Endothelial cell of umbilical vein (primary cell): ENCODE results near the gene SAE1. TPM values are rescaled to one million over a fixed set of nuclear protein-coding genes. Genes with fewer than 3 reads are reported as not detected.

ENCODE experiments used
- BruUV-seq: library from RNA; stranded (reverse); fragments of 400-500 nt; replicated peaks from 2 replicates; lab custom pipeline; 2021; lab: Mats Ljungman, UMichigan
- CTCF ChIA-PET: fragments of 300-600, 350-600 bp; sonication (Branson Sonifier 250); formaldehyde crosslinking; loops from one replicate; lab custom pipeline; 2021; ENCODE audit warnings: antibody characterized with exemption, inconsistent platforms; lab: Charles Lee
- POLR2A ChIA-PET: fragments of 300-600, 350-600 bp; sonication (Branson Sonifier 250); formaldehyde crosslinking; loops from one replicate; lab custom pipeline; 2021; ENCODE audit warnings: antibody characterized with exemption, inconsistent platforms; lab: Charles Lee
- DNase-seq: peaks from one replicate; pipeline ENCODE4 v3.0.0-alpha.2; 2011; ENCODE audit warnings: low read depth, low spot score
- FAIRE-seq: peaks from 2 replicates; lab custom pipeline; 2011; peaks lifted over from hg19 to GRCh38; lab: Jason Lieb, UNC
- H2AFZ ChIP-seq: 2 replicates; pipeline ENCODE4 v1.6.0; 2012; ENCODE audit warnings: low read depth, low read length, control low read depth, inconsistent platforms
- H3K27ac ChIP-seq: 2 replicates; pipeline ENCODE4 v1.5.1; 2011; ENCODE audit warnings: low read depth, mild to moderate bottlenecking, control low read depth, low read length, moderate library complexity; ENCODE audit not compliant: insufficient read depth
- H3K27me3 ChIP-seq, 2 experiments: 2 replicates each; pipeline versions ENCODE4 v1.6.0 to v1.6.1; 2011; ENCODE audit warnings: low read length in 2 of 2, mixed read lengths in 1 of 2; ENCODE audit not compliant: control insufficient read depth in 2 of 2, insufficient read depth in 2 of 2
- H3K36me3 ChIP-seq, 2 experiments: 2 replicates in 1 of 2; 3 replicates in 1 of 2; pipeline ENCODE4 v1.5.1; 2011; ENCODE audit warnings: low read length in 2 of 2, mild to moderate bottlenecking in 1 of 2, moderate library complexity in 1 of 2; ENCODE audit not compliant: control insufficient read depth in 2 of 2, insufficient read depth in 2 of 2; ENCODE audit errors: extremely low read depth in 1 of 2
- H3K4me1 ChIP-seq: 3 replicates; pipeline ENCODE4 v1.5.1; 2011; ENCODE audit warnings: mild to moderate bottlenecking, low read length; ENCODE audit not compliant: control insufficient read depth, insufficient read depth; ENCODE audit errors: extremely low read depth
- H3K4me2 ChIP-seq: 2 replicates; pipeline ENCODE4 v1.6.1; 2011; ENCODE audit warnings: low read length, control low read depth, mixed read lengths; ENCODE audit not compliant: insufficient read depth
- H3K4me3 ChIP-seq, 3 experiments: fragments of 200-600 bp in 1 of 3; sonication (generic), shearing (Covaris generic) in 1 of 3; replicated peaks in 1 of 3; 2 replicates each; pipeline ENCODE4 v1.5.1; 2011 to 2016; ENCODE audit warnings: control low read depth in 3 of 3, low read length in 3 of 3, mild to moderate bottlenecking in 2 of 3, inconsistent platforms in 1 of 3, low read depth in 1 of 3, moderate library complexity in 1 of 3; ENCODE audit not compliant: insufficient read depth in 1 of 3
- H3K79me2 ChIP-seq: 2 replicates; pipeline ENCODE4 v1.6.0; 2012; ENCODE audit warnings: low read length, inconsistent platforms; ENCODE audit not compliant: control insufficient read depth, insufficient read depth
- H3K9ac ChIP-seq: replicated peaks from 2 replicates; pipeline ENCODE3; 2011; ENCODE audit warnings: low read length, control low read depth; ENCODE audit not compliant: insufficient read depth; ENCODE audit errors: extremely low read depth
- H3K9me1 ChIP-seq: replicated peaks from 3 replicates; pipeline ENCODE4 v1.6.0; 2011; ENCODE audit warnings: mild to moderate bottlenecking, low read length; ENCODE audit not compliant: control insufficient read depth, insufficient read depth; ENCODE audit errors: extremely low read depth
- H3K9me3 ChIP-seq: replicated peaks from 2 replicates; pipeline ENCODE4 v1.5.1; 2012; ENCODE audit warnings: low read length, inconsistent platforms; ENCODE audit not compliant: control insufficient read depth, insufficient read depth
- H4K20me1 ChIP-seq: replicated peaks from 2 replicates; pipeline ENCODE3; 2011; ENCODE audit warnings: mild to moderate bottlenecking, low read length; ENCODE audit not compliant: control insufficient read depth, insufficient read depth; ENCODE audit errors: extremely low read depth
- EZH2 ChIP-seq: IDR thresholded peaks from 2 replicates; pipeline ENCODE4 v1.6.1; 2012; ENCODE audit warnings: borderline replicate concordance, low read depth, mild to moderate bottlenecking, moderate library complexity, low read length, inconsistent platforms; ENCODE audit not compliant: severe bottlenecking
- FOS ChIP-seq: IDR thresholded peaks from 2 replicates; pipeline ENCODE4 v1.6.1; 2011; ENCODE audit warnings: mild to moderate bottlenecking, low read length, moderate library complexity, borderline replicate concordance; ENCODE audit not compliant: insufficient read depth
- GATA2 ChIP-seq: IDR thresholded peaks from 2 replicates; pipeline ENCODE4 v1.7.0; 2011; ENCODE audit warnings: low read depth, mild to moderate bottlenecking, moderate library complexity, mixed read lengths, low read length; ENCODE audit not compliant: insufficient read length, insufficient read depth
- JUN ChIP-seq: IDR thresholded peaks from 2 replicates; pipeline ENCODE4 v1.6.1; 2011; ENCODE audit warnings: borderline replicate concordance, low read depth; ENCODE audit not compliant: insufficient read length, insufficient read depth
- MYC ChIP-seq: IDR thresholded peaks from one replicate; pipeline ENCODE4 v1.6.1; 2011; ENCODE audit warnings: mild to moderate bottlenecking, low read depth, low read length
- POLR2A ChIP-seq: IDR thresholded peaks from 2 replicates; pipeline ENCODE4 v1.6.1; 2012; ENCODE audit warnings: low read depth, mild to moderate bottlenecking, control low read depth, low read length
- POLR2AphosphoS5 ChIP-seq: IDR thresholded peaks from 2 replicates; pipeline ENCODE4 v1.6.1; 2012; ENCODE audit warnings: low read depth, mild to moderate bottlenecking, control low read depth, low read length, moderate library complexity; ENCODE audit not compliant: insufficient read depth
- dilution Hi-C: fragments of 300-500 bp; cut with MboI; formaldehyde crosslinking; loops from one replicate; pipeline ENCODE4 v1.15.0; 2019; ENCODE audit warnings: low sequenced_read_pairs; ENCODE audit not compliant: extremely low pct_ligation_motif_present
- intact Hi-C: fragments of 100-400 bp; cut with micrococcal nuclease; formaldehyde crosslinking; loops from one replicate; pipeline ENCODE4 v1.10.0; 2022
- polyA plus RNA-seq, 4 experiments: library from polyadenylated mRNA; depleted of rRNA in 3 of 4; stranded (reverse) in 3 of 4; unstranded in 1 of 4; fragments of >200 nt; gene quantifications; 2 replicates each; pipeline versions ENCODE4 v1.2.1 to v1.2.3, GENCODE V29; 2011 to 2012; ENCODE audit warnings: missing spikeins in 1 of 4
- total RNA-seq: library from RNA; stranded (reverse); gene quantifications from 2 replicates; pipeline ENCODE4 v1.2.3, GENCODE V29; 2021
- TF ChIP-seq, protein P1 (sequence below): IDR thresholded peaks from 2 replicates; pipeline ENCODE4 v1.6.1; 2011; ENCODE audit not compliant: insufficient read depth, insufficient read length
- TF ChIP-seq, protein P2 (sequence below), 2 donors: IDR thresholded peaks; 1 replicate in 1 of 2; 2 replicates in 1 of 2; pipeline ENCODE4 v1.5.1; 2011; ENCODE audit warnings: low read length in 2 of 2, mild to moderate bottlenecking in 2 of 2, moderate library complexity in 2 of 2, control low read depth in 1 of 2, inconsistent platforms in 1 of 2, low read depth in 1 of 2; ENCODE audit not compliant: insufficient read depth in 1 of 2; ENCODE audit errors: extremely low read depth in 1 of 2

The SAE1 gene
- total and polyA plus RNA-seq, 2 donors (not counting 3 experiments of a cell fraction or from before 2014, with no cell fraction given), result 165 to 219 TPM

DNA sequence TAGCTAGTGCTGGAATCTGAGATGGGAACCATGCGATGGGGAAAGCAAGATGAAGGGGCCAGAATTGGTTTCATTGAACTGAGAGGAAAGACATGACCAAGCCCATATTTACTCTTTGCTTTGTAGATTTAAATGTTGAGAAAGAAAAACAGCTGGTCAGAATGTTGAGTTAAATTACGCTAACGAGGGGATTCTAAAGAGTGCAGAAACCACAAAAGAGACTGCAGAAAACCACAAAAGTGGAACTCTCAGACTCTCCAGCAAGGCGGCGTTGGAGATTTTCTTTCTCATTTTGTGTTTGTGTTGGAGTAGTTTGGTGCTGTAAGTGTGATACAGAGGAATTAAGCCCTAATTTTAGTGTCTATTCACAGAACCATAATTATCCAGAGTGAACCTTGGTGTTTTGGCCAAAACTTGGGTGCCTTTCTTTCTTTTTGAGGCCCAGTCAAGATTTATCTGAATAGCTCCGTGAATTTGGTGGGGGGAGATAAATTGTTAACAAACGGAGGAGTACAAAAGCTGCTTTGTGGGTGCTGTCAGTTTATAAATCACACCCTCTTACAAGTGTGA, 26.3 kb downstream of the SAE1 start:
- H3K4me3 ChIP-seq, result no peak overlapping the region
- ChIA-PET POLR2A (interaction anchor here (0.6 to 1.4 kb wide), 2 partner anchors 22 to 87 kb away, joined by 3 to 6 read pairs; no protein-coding TSS in a partner anchor), CTCF (interaction anchor here (0.6 to 5.9 kb wide), 12 partner anchors 8 to 144 kb away, joined by 3 to 69 read pairs (median 4); no protein-coding TSS in a partner anchor)
- TF ChIP-seq, protein P1, sequence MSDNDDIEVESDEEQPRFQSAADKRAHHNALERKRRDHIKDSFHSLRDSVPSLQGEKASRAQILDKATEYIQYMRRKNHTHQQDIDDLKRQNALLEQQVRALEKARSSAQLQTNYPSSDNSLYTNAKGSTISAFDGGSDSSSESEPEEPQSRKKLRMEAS, result no peak
- TF ChIP-seq JUN (no peak), GATA2 (no peak), EZH2 (no peak), POLR2A (no peak), POLR2AphosphoS5 (no peak), FOS (no peak), MYC (no peak)
- TF ChIP-seq, protein P2, sequence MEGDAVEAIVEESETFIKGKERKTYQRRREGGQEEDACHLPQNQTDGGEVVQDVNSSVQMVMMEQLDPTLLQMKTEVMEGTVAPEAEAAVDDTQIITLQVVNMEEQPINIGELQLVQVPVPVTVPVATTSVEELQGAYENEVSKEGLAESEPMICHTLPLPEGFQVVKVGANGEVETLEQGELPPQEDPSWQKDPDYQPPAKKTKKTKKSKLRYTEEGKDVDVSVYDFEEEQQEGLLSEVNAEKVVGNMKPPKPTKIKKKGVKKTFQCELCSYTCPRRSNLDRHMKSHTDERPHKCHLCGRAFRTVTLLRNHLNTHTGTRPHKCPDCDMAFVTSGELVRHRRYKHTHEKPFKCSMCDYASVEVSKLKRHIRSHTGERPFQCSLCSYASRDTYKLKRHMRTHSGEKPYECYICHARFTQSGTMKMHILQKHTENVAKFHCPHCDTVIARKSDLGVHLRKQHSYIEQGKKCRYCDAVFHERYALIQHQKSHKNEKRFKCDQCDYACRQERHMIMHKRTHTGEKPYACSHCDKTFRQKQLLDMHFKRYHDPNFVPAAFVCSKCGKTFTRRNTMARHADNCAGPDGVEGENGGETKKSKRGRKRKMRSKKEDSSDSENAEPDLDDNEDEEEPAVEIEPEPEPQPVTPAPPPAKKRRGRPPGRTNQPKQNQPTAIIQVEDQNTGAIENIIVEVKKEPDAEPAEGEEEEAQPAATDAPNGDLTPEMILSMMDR (IDR thresholded peaks at IDR 0.05; ENCODE audit: extremely low read depth in 1 of 2, insufficient read depth in 1 of 2, low read depth in 1 of 2, low read length in 2 of 2), result no peak
- FAIRE-seq (peak; percentile 38), DNase-seq (no peak)
- H2AFZ ChIP-seq, result no peak overlapping the region
- BruUV-seq, result no TSS peak
- H3K9me1 ChIP-seq, result no peaks in the 10 kb centered on the region
- H3K9me3 ChIP-seq, result no peaks in the 10 kb centered on the region
- H3K79me2 ChIP-seq, result peaks cover 44% of the 10 kb centered on the region
- peak overlapping the region; percentile 72 for H3K9ac ChIP-seq
- H3K27ac ChIP-seq, result peak overlapping the region; percentile 95
- no peaks in the 10 kb centered on the region for H3K27me3 ChIP-seq
- peaks cover 3 to 24% of the 10 kb centered on the region in 2 experiments for H3K36me3 ChIP-seq
- no peaks in the 10 kb centered on the region for H4K20me1 ChIP-seq
- intact Hi-C loops, result loop anchor here (1.0 to 5.0 kb wide), 4 partner anchors 19 to 87 kb away; no protein-coding TSS in a partner anchor
- peaks cover 41% of the 10 kb centered on the region for H3K4me1 ChIP-seq
- H3K4me2 ChIP-seq, result peak overlapping the region; percentile 3
- dilution Hi-C loops, result loop anchor here (10.0 kb wide), 1 partner anchor 58 kb away; no protein-coding TSS in a partner anchor
